GM21390 (cell line): ENCODE data around the gene PACS2.
"Not testable (repeated sequence)": the region's sequence is repeated elsewhere in the genome, so short reads cannot be mapped to it uniquely, and the experiment has no call there.

Source experiments
- ATAC-seq: cut with Tn5 transposase; IDR thresholded peaks from one replicate; pipeline ENCODE4 v1.9.1; 2021; ENCODE audit not compliant: unreplicated experiment

PACS2 gene

GRCh38 chr14:105287249-105288102 is 27.1 kb upstream of the PACS2 start:
- ATAC-seq, result no peak

DNA sequence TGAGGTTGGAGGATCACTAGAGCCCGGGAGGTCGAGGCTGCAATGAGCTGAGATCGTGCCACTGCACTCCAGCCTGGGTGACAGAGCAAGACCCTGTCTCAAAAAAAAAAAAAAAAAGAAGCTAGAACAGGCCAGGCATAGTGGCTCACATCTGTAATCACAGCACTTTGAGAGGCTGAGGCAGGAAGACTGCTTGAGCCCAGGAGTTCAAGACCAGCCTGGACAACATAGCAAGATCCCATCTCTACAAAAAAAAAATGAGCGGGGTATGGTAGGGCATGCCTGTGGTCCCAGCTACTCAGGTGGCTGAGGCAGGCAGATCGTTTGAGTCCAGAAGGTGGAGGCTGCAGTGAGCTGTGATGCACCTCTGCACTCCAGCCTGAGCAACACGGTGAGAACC is 25.6 kb upstream of the PACS2 start:
- not testable (repeated sequence) for ATAC-seq

DNA sequence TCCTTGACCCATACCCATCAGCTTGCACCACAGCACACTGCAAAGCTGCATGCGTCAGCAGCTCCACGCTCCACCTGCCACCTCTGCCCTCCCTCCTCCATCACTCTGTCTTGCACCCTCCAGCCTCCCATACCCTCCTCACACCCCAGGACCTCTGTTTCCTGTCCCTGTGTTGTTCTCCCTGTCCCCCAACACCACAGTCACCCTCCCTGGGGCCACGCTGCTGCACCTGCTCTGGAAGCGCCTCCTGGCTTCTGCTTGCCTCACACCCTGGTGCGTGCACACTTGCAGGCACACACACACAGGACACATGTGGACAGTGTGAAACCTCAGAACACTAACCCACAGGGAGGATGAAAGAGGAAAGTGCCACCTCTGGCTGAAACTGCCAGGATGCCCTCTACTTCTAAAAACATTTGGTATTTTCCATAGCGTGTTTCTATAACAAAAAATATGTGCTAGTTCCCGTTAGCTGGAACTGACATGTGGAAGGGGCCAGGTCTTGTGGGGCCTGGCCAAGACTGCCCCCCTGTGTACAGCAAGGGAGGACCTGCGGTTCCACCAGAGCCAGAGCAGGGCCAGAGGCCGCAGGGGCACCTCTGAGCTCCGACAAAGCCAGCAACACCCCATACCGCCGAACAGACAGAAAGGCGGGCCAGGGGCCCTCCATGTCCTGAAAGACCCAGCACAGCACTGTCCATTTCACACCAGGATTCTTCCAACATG is 23.8 kb upstream of the PACS2 start:
- no peak for ATAC-seq

- ATAC-seq, result no peak
Measured at GRCh38 chr14:105292826-105293711, 21.5 kb upstream of the PACS2 start.

DNA sequence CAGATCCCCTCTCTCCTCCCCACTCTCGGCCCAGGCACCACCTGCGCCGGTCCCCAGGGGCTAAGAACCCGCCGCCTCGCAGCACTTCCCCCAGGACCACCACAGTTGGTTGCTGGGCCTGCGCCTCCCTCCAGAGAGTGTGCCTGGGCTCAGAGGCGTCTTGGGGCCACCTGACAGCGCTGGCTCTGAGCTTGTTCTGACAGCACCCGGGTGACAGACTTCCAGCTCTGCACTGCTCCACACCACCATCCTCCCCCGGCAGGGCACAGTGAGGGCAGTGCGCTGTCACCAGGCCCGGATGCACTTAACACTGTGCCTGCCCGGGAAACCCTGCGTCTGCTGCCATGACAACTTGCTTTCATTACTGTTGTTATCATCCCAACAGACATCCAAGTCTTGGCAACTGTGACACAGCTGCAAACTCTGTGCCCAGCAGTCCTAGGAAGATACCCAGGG is 20.4 kb upstream of the PACS2 start:
- peak; percentile 55 for ATAC-seq

DNA sequence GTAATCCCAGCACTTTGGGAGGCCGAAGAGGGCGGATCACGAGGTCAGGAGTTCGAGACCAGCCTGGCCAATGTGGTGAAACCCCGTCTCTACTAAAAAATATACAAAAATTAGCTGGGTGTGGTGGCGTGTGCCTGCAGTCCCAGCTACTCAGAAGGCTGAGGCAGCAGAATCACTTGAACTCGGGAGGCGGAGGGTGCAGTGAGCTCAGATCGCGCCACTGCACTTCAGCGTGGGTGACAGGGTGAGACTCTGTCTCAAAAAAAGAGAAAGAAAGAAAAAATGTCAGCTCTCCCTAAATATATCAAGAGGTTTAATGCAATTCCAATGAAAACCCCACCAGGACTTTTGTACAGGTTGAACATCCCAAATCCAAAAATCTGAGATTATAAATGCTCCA is 17.2 kb upstream of the PACS2 start:
- ATAC-seq, result not testable (repeated sequence)

- ATAC-seq, result peak; percentile 13
Measured at GRCh38 chr14:105299654-105300541, 14.7 kb upstream of the PACS2 start.

DNA sequence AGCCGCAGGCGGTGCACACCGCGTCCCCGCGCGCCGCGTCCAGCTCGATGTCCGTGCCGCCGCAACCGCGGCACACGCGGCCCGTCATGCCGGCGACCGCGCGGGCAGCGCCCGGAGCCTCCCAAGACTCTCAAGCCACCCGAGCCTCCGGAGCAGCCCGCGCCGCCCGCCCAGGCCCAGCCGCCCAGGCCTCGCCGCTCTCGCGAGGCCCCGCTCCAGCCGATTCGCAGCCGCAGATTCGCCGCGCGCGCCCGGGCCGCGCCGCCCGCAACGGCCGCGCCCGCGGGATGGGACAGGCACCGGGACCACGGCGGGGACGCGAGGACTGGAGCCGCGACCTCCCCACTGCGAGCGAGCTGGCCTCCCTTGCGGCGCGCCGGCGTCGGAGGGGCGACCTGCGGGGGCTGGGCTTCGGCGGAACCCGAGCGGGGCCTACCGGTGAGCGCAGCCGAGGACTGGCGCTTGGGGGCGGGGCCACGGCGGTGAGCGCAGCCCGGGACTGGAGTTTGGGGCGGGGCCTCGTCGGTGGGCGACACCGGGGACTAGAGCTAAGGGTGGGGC is 13.9 kb upstream of the PACS2 start, which contains the start of gene BRF1:
Gene BRF1, minus strand, starts transcription at position 460 of the 561 bp plus-strand sequence. Its CDS starts 372 bp downstream, at position 88.
- peak; percentile 77 for ATAC-seq

DNA sequence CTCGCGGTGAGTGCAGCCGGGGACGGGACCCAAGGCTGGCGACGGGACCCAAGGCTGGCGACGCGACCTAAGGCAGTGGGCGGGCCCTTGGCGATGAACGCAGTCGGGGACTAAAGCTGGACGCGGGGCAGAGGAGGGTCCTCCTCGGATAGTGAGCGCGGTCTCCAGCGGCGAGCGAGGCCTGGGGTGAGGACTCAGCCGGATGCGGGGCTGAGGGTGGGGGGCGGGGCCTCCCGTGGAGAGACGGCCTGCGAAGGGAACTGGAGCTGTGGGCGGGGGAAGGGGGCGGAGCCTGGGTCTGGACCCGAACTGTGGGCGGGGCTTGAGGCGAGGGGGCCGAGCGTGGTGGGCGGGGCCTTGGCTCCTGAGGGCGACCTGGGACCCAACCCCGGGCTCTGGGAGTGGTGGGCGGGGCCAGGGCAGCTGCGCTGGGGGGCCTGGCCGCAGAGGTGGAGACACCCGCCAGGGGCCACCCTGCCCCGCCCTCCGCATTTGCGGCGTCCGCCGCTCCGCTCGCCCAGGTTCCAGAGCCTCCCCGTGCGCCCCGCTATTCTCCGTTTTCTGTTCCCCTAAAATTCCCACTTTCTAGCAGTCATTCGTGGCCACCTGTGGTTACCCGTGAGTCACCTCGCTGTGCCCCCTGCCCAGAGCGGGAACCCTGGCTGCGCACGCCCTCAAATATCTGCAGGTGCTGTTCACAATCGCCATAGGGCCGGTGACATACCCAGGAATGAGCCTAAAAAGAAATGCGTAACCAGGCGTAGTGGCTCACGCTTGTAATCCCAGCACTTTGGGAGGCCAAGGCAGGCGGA is 13.2 kb upstream of the PACS2 start:
- peak; percentile 57 for ATAC-seq

DNA sequence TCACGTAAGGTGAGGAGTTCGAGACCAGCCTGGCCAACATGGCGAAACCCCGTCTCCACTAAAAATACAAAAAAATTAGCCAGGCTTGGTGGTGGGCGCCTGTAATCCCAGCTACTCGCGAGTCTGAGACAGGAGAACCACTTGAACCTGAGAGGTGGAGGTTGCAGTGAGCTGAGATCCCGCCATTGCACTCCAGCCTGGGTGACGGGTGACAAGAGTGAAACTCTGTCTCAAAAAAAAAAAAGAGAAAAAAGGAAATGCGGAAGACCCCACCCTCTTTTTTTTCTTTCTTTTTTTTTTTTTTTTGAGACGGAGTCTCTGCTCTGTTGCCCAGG is 12.7 kb upstream of the PACS2 start:
- not testable (repeated sequence) for ATAC-seq

- no peak for ATAC-seq
Measured at GRCh38 chr14:105303949-105304348, 10.6 kb upstream of the PACS2 start.

GRCh38 chr14:105304565-105304964 is 10.0 kb upstream of the PACS2 start:
- no peak for ATAC-seq

GRCh38 chr14:105305345-105305744 is 9.2 kb upstream of the PACS2 start:
- ATAC-seq, result no peak

- ATAC-seq, result no peak
Measured at GRCh38 chr14:105305791-105306190, 8.8 kb upstream of the PACS2 start.

- ATAC-seq, result no peak
Measured at GRCh38 chr14:105307052-105307727, 7.4 kb upstream of the PACS2 start.

DNA sequence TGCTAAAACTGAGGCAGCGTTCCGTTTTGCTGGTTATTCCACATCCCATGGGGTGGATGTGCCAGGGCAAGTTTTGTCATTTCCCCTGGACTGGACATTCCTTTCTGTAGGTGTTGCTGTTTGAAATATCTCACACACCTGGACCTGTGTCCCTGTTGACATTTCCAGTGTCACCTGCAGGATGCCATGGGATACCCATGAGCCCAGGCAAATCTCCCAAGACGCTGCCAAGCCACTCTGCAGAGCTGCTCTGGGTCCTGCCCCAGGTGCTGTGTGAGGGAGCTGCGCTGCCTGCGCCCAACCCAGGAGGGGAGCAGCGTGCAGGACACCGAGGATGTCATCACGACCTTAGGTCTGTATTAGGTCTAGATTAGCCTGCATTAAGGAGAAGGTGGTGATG is 5.2 kb upstream of the PACS2 start:
- no peak for ATAC-seq

GRCh38 chr14:105311838-105312237 is 2.7 kb upstream of the PACS2 start:
- no peak for ATAC-seq

GRCh38 chr14:105312973-105313372 is 1.6 kb upstream of the PACS2 start:
- no peak for ATAC-seq
